ENCODE measurements around the gene GPR82. TPM values are rescaled to one million over a fixed set of nuclear protein-coding genes. Genes with fewer than 3 reads are reported as not detected.

Gene GPR82
- total RNA-seq, 2 experiments from 2014 or later, result not detected

DNA sequence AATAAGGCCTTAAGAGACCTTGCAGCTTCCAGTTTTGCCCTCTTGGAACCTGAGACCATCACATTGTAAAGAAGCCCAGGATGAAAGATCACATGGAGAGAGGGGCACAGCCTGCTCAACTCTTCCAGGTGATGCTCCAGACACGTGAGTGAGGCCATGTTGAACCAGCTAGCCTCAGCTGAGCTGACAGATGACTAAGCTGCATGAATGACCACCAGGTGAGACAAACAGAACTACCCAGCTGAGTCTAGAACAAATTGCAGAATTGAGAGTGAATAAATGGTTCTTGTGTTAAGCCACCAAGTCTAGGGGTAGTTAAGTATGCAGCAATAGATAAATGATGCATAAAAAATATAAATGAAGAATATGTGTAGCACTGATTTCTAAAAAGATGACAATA, 16.8 kb upstream of the GPR82 start:
- H3K9me3 Mint-ChIP-seq, result no peaks in the 10 kb centered on the region
- no peak overlapping the region for H3K27ac Mint-ChIP-seq
- no peak for DNase-seq
- ChIA-PET CTCF (no interaction called here), POLR2A (no interaction called here)
- peaks cover 2% of the 10 kb centered on the region for H3K36me3 ChIP-seq (ENCODE audit: insufficient read depth, low read length)
- H3K4me3 ChIP-seq (ENCODE audit: low read length), result no peak overlapping the region
- no peak for ATAC-seq (ENCODE audit: poor library complexity)
- H3K36me3 Mint-ChIP-seq (ENCODE audit: low read depth), result peaks cover 9% of the 10 kb centered on the region
- H3K4me3 Mint-ChIP-seq, result no peak overlapping the region
- H3K9me3 ChIP-seq (ENCODE audit: control insufficient read depth in 1 of 2, insufficient read depth in 1 of 2, low read length in 2 of 2), result no peaks in the 10 kb centered on the region
- TF ChIP-seq, protein P1, sequence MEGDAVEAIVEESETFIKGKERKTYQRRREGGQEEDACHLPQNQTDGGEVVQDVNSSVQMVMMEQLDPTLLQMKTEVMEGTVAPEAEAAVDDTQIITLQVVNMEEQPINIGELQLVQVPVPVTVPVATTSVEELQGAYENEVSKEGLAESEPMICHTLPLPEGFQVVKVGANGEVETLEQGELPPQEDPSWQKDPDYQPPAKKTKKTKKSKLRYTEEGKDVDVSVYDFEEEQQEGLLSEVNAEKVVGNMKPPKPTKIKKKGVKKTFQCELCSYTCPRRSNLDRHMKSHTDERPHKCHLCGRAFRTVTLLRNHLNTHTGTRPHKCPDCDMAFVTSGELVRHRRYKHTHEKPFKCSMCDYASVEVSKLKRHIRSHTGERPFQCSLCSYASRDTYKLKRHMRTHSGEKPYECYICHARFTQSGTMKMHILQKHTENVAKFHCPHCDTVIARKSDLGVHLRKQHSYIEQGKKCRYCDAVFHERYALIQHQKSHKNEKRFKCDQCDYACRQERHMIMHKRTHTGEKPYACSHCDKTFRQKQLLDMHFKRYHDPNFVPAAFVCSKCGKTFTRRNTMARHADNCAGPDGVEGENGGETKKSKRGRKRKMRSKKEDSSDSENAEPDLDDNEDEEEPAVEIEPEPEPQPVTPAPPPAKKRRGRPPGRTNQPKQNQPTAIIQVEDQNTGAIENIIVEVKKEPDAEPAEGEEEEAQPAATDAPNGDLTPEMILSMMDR (IDR thresholded peaks at IDR 0.05), result no peak
- H3K27ac ChIP-seq (ENCODE audit: low read depth in 1 of 2, low read length in 2 of 2), result no peak overlapping the region
- no peaks in the 10 kb centered on the region for H3K27me3 Mint-ChIP-seq
- H3K4me1 ChIP-seq (ENCODE audit: insufficient read depth, low read length), result peaks cover 14% of the 10 kb centered on the region
- peaks cover 40% of the 10 kb centered on the region for H3K4me1 Mint-ChIP-seq (ENCODE audit: low read depth)
- intact Hi-C loops (cut with DNase I, micrococcal nuclease), result no loop called here
- H3K27me3 ChIP-seq (ENCODE audit: control insufficient read depth in 1 of 2, insufficient read depth in 2 of 2, low read length in 2 of 2), result no peaks in the 10 kb centered on the region

DNA sequence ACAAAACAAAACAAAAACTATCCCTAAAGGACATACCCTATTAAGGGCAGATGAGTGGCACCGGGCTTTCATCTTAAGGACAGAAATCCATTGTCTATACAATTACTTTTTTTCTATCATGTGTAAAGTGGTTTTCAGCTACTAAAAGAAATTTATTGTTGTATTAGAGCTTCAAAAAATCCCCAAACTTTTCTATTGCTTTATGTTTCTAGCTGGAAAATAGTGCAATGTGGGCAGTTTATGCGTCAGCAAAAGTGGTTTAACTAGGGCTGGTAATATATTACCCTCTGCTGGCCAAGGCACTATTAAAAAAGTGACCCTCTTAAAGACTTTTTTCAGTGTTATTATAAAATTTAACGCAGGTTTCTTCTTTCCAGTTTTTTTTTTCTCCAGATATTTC, 15.5 kb upstream of the GPR82 start:
- Mint-ChIP-seq H3K4me3 (no peak overlapping the region), H3K27ac (no peak overlapping the region), H3K27me3 (no peaks in the 10 kb centered on the region), H3K4me1 (ENCODE audit: low read depth) (peaks cover 42% of the 10 kb centered on the region), H3K9me3 (no peaks in the 10 kb centered on the region), H3K36me3 (ENCODE audit: low read depth) (peaks cover 15% of the 10 kb centered on the region)
- Histone ChIP-seq H3K4me1 (ENCODE audit: insufficient read depth, low read length) (peaks cover 14% of the 10 kb centered on the region), H3K27ac (ENCODE audit: low read depth in 1 of 2, low read length in 2 of 2) (no peak overlapping the region), H3K27me3 (ENCODE audit: control insufficient read depth in 1 of 2, insufficient read depth in 2 of 2, low read length in 2 of 2) (no peaks in the 10 kb centered on the region), H3K36me3 (ENCODE audit: insufficient read depth, low read length) (peaks cover 2% of the 10 kb centered on the region), H3K4me3 (ENCODE audit: low read length) (no peak overlapping the region), H3K9me3 (ENCODE audit: control insufficient read depth in 1 of 2, insufficient read depth in 1 of 2, low read length in 2 of 2) (no peaks in the 10 kb centered on the region)
- DNase-seq (no peak), ATAC-seq (ENCODE audit: poor library complexity) (no peak)
- CTCF ChIA-PET, result no interaction called here
- POLR2A ChIA-PET, result interaction anchor here (0.8 kb wide), 1 partner anchor 102 kb away, joined by 3 read pairs; no protein-coding TSS in a partner anchor
- TF ChIP-seq, protein P1 (IDR thresholded peaks at IDR 0.05), result no peak
- intact Hi-C loops (cut with DNase I, micrococcal nuclease), result no loop called here

DNA sequence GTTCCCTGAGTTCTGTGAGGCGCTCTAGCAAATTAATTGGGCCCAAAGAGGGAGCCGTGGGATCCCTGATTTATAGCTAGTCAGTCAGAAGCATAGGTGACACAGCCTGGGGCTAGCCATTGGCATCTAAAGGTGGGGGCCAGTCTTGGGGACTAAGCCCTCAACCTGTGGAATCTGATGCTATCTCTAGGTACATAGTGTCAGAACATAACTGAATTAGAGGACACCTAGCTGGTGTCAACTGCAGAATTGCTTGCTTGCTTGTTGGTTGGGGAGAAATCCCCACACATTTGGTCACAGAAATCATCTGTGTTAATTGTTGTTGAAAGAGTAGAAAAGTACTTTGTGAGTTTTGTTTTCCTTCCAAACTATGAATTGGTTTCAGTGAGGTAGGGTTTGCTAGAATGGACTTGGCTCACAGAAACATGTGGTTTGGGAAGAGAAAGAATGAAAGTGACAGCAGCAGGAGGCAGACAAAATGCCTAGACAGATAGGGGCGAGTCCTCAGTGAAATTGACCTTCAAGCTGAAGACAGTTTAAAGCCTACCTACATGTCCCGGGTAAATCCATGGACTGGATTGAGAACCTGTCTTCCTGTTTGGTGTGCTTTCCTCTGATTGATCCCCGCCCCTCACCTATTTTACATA, 12.8 kb upstream of the GPR82 start:
- Mint-ChIP-seq H3K4me1 (ENCODE audit: low read depth) (peaks cover 33% of the 10 kb centered on the region), H3K9me3 (no peaks in the 10 kb centered on the region), H3K27ac (no peak overlapping the region), H3K36me3 (ENCODE audit: low read depth) (peaks cover 24% of the 10 kb centered on the region), H3K4me3 (no peak overlapping the region), H3K27me3 (no peaks in the 10 kb centered on the region)
- Histone ChIP-seq H3K27ac (ENCODE audit: low read depth in 1 of 2, low read length in 2 of 2) (no peak overlapping the region), H3K4me3 (ENCODE audit: low read length) (no peak overlapping the region), H3K27me3 (ENCODE audit: control insufficient read depth in 1 of 2, insufficient read depth in 2 of 2, low read length in 2 of 2) (no peaks in the 10 kb centered on the region), H3K36me3 (ENCODE audit: insufficient read depth, low read length) (peaks cover 2% of the 10 kb centered on the region), H3K4me1 (ENCODE audit: insufficient read depth, low read length) (peaks cover 8% of the 10 kb centered on the region), H3K9me3 (ENCODE audit: control insufficient read depth in 1 of 2, insufficient read depth in 1 of 2, low read length in 2 of 2) (no peaks in the 10 kb centered on the region)
- no peak for ATAC-seq (ENCODE audit: poor library complexity)
- no peak for DNase-seq
- ChIA-PET CTCF (no interaction called here), POLR2A (no interaction called here)
- TF ChIP-seq, protein P1 (IDR thresholded peaks at IDR 0.05), result no peak
- intact Hi-C loops (cut with DNase I, micrococcal nuclease), result no loop called here
